AG04449 (cell line): ENCODE measurements around the gene GALNT2.

Source experiments
- CTCF ChIA-PET: fragments of 350-600 bp; formaldehyde crosslinking; extraction: SDS; loops from one replicate; lab custom pipeline; 2021; ENCODE audit warnings: antibody characterized with exemption; lab: Yijun Ruan, JAX
- POLR2A ChIA-PET: fragments of 400-600, 350-600 bp; formaldehyde crosslinking; extraction: SDS; loops from one replicate; lab custom pipeline; 2020; ENCODE audit warnings: antibody characterized with exemption, inconsistent platforms; lab: Yijun Ruan, JAX
- DNase-seq: peaks from one replicate; pipeline ENCODE4 v3.0.0-alpha.2; 2010; ENCODE audit warnings: low read depth, low spot score
- H3K4me3 ChIP-seq: 2 replicates; pipeline ENCODE4 v1.5.1; 2011; ENCODE audit warnings: low read depth, mild to moderate bottlenecking, control low read depth, low read length
- TF ChIP-seq, protein P1 (sequence below): IDR thresholded peaks from one replicate; pipeline ENCODE4 v1.5.1; 2011; ENCODE audit warnings: mild to moderate bottlenecking, moderate library complexity, low read length, control low read depth, inconsistent platforms; ENCODE audit not compliant: insufficient read depth; ENCODE audit errors: missing control alignments

GALNT2 gene

DNA sequence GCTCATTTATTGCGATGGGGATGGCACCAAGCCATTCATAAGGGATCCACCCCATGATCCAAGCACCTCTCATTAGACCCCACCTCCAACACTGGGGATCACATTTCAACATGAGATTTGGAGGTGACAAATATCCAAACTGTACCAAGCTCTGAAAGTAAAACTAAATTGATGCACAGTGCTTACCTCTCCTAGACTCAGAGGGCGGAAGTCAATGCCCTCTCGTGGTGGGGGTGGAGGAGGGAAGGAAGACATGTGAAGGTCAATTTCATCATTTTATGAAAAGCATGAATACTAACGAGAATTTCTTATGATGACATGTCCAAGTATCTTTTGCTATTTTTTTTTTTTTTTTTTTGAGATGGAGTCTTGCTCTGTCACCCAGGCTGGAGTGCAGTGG is 239.1 kb downstream of the GALNT2 start:
- no peak for DNase-seq
- TF ChIP-seq, protein P1, sequence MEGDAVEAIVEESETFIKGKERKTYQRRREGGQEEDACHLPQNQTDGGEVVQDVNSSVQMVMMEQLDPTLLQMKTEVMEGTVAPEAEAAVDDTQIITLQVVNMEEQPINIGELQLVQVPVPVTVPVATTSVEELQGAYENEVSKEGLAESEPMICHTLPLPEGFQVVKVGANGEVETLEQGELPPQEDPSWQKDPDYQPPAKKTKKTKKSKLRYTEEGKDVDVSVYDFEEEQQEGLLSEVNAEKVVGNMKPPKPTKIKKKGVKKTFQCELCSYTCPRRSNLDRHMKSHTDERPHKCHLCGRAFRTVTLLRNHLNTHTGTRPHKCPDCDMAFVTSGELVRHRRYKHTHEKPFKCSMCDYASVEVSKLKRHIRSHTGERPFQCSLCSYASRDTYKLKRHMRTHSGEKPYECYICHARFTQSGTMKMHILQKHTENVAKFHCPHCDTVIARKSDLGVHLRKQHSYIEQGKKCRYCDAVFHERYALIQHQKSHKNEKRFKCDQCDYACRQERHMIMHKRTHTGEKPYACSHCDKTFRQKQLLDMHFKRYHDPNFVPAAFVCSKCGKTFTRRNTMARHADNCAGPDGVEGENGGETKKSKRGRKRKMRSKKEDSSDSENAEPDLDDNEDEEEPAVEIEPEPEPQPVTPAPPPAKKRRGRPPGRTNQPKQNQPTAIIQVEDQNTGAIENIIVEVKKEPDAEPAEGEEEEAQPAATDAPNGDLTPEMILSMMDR, result no peak
- H3K4me3 ChIP-seq, result no peak overlapping the region
- POLR2A ChIA-PET, result no interaction called here
- CTCF ChIA-PET, result interaction anchor here (0.6 to 2.6 kb wide), 4 partner anchors 8 to 645 kb away, joined by 3 to 11 read pairs (median 3); no protein-coding TSS in a partner anchor

- POLR2A ChIA-PET, result no interaction called here
- CTCF ChIA-PET, result no interaction called here
- DNase-seq, result no peak
- TF ChIP-seq, protein P1, result no peak
- no peak overlapping the region for H3K4me3 ChIP-seq
These were observed 240.2 kb downstream of the GALNT2 start for GRCh38 chr1:230307213-230307612.

GRCh38 chr1:230308039-230308438 is 241.0 kb downstream of the GALNT2 start:
- TF ChIP-seq, protein P1, result no peak
- ChIA-PET CTCF (interaction anchor here (1.5 kb wide), 1 partner anchor 646 kb away, joined by 9 read pairs; no protein-coding TSS in a partner anchor), POLR2A (no interaction called here)
- no peak overlapping the region for H3K4me3 ChIP-seq
- no peak for DNase-seq

DNA sequence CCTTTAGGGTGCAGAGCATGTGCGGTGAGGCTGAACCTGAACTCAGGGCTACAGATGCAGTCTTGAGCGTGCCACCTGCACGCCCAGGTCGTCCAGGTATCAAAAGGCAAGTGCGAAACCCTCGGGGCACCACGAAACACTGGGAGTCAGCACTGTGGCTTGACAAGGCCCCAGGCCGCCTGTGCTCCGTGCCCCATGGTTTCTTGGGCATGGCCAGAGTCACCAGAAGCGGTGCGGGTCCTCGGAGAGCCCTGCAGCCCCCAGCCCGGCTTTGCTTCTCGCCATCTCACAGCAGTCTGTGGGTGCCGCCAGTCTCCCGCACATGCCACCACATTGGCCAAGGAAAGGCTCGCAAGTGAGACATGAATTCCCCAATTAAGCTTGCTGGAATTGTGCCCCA is 241.8 kb downstream of the GALNT2 start:
- TF ChIP-seq, protein P1, result no peak
- no peak for DNase-seq
- ChIA-PET CTCF (interaction anchor here (1.3 to 3.7 kb wide), 4 partner anchors 35 to 647 kb away, joined by 3 to 31 read pairs (median 6); no protein-coding TSS in a partner anchor), POLR2A (no interaction called here)
- no peak overlapping the region for H3K4me3 ChIP-seq

- TF ChIP-seq, protein P1, result no peak
- ChIA-PET POLR2A (no interaction called here), CTCF (interaction anchor here (0.6 to 3.7 kb wide), 12 partner anchors 32 to 813 kb away, joined by 3 to 31 read pairs (median 3); no protein-coding TSS in a partner anchor)
- no peak for DNase-seq
- no peak overlapping the region for H3K4me3 ChIP-seq
These were observed 242.7 kb downstream of the GALNT2 start for GRCh38 chr1:230309646-230310177.

DNA sequence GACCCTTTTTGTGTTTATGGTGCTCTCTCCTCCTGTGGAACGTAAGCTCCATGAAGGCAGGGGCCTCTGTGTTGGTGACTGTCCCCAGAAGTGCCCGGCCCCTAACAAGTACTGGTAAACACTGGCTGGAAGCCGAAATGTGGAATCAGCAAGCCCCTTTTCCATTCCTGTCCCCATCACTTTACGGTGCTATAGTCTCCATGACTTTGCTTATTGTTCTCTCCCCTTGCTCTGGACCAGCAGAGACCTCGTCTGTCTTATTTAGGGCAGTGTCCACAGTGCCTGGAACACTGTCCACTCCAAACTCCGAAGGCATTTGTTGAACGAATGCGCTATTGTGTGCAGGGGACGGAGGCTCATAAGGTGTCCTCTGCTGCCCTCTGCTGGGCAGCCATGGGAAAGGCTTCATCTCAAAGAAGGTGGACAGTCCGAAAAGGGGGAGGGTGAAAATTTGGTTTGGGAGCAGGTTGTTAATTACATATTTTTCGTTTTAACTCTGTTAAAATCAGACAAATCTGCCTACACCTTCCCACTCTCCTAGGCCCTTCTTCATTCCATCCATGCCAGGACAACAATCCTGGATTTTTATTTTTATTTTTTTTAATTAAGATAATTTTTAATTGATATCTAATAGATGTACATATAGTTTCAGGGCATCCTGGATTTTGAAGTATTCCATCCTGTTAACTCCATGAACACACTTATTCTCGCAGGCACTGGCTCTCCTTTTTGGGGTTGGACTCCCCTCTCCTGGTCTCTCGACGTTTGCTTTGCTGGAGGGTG is 243.5 kb downstream of the GALNT2 start:
- TF ChIP-seq, protein P1, result peak; percentile 85
- CTCF ChIA-PET, result interaction anchor here (0.6 to 3.7 kb wide), 13 partner anchors 16 to 814 kb away, joined by 3 to 31 read pairs (median 3); no protein-coding TSS in a partner anchor
- H3K4me3 ChIP-seq, result no peak overlapping the region
- POLR2A ChIA-PET, result no interaction called here
- no peak for DNase-seq
